Left lung (tissue), 10 donors: ENCODE results near the gene ERCC1. TPM values are rescaled to one million over a fixed set of nuclear protein-coding genes. Genes with fewer than 3 reads are reported as not detected.

Experiments
- ATAC-seq: fragments of 200-7000 bp; cut with Tn5 transposase; one replicate; pipeline ENCODE4 v1.9.1; 2020; ENCODE audit warnings: moderate library complexity
- DNase-seq, 4 donors: peaks; one replicate each; pipeline ENCODE4 v3.0.0-alpha.2; 2013 to 2020
- H3K27ac ChIP-seq, 2 donors: fragments of 200-600 bp; sonication (generic) in 1 of 2; one replicate each; pipeline versions ENCODE4 v1.5.0 to v1.8.0; 2020 to 2021
- H3K27me3 ChIP-seq, 2 donors: fragments of 200-600 bp; sonication (generic) in 1 of 2; one replicate each; pipeline versions ENCODE4 v1.5.0 to v1.8.0; 2020 to 2021
- H3K36me3 ChIP-seq, 2 donors: fragments of 200-600 bp; sonication (generic) in 1 of 2; one replicate each; pipeline versions ENCODE4 v1.5.0 to v1.8.0; 2020 to 2021
- H3K4me1 ChIP-seq, 2 donors: fragments of 200-600 bp; one replicate each; pipeline ENCODE4 v1.8.0; 2021
- H3K4me3 ChIP-seq, 2 donors: fragments of 200-600 bp; sonication (generic) in 1 of 2; one replicate each; pipeline versions ENCODE4 v1.5.0 to v1.8.0; 2020 to 2021; ENCODE audit warnings: mild to moderate bottlenecking in 1 of 2
- H3K9me3 ChIP-seq, 2 donors: fragments of 200-600 bp; sonication (generic) in 1 of 2; one replicate each; pipeline versions ENCODE4 v1.5.0 to v1.8.0; 2020 to 2021
- intact Hi-C, 2 donors: fragments of 100-400 bp; cut with DNase I; formaldehyde crosslinking; loops; one replicate each; pipeline versions ENCODE4 v1.11.2 to v1.14.2; 2022
- polyA plus RNA-seq, 6 donors: library from polyadenylated mRNA; unstranded; fragments of 120-200 nt; gene quantifications; one replicate each; pipeline ENCODE4 v1.2.1, GENCODE V29; 2013; ENCODE audit not compliant: insufficient read length in 6 of 6
- total RNA-seq, 2 donors: library from RNA; stranded (reverse); fragmentation: NEBNext Ultra II Directional; extraction: Animal tissue kit (Norgen Biotek cat#: 25700); gene quantifications; one replicate each; pipeline ENCODE4 v1.2.1, GENCODE V29; 2021
- TF ChIP-seq, protein P1 (sequence below), 2 donors: fragments of 200-600 bp; sonication (generic) in 1 of 2; IDR thresholded peaks; one replicate each; pipeline versions ENCODE4 v1.5.0 to v1.8.0; 2021; ENCODE audit warnings: antibody characterized with exemption in 2 of 2
- donor health status: DM: no; HTN: yes; CAD: no.
- donor health status: DM: no; HTN: no; CAD: no.

The ERCC1 gene
- total and polyA plus RNA-seq, 8 donors = 56.1 to 108 (median 85.1) TPM

GRCh38 chr19:45423033-45423588 lies 606 bp downstream of the ERCC1 start:
- Histone ChIP-seq H3K9me3 (no peaks in the 10 kb centered on the region), H3K27ac (peak overlapping the region; percentile 93 to 97), H3K27me3 (peaks cover 0 to 6% of the 10 kb centered on the region in 2 donors), H3K36me3 (peaks cover 0 to 29% of the 10 kb centered on the region in 2 donors), H3K4me1 (peaks cover 12 to 85% of the 10 kb centered on the region in 2 donors), H3K4me3 (peak overlapping the region; percentile 50 to 61)
- TF ChIP-seq, protein P1, sequence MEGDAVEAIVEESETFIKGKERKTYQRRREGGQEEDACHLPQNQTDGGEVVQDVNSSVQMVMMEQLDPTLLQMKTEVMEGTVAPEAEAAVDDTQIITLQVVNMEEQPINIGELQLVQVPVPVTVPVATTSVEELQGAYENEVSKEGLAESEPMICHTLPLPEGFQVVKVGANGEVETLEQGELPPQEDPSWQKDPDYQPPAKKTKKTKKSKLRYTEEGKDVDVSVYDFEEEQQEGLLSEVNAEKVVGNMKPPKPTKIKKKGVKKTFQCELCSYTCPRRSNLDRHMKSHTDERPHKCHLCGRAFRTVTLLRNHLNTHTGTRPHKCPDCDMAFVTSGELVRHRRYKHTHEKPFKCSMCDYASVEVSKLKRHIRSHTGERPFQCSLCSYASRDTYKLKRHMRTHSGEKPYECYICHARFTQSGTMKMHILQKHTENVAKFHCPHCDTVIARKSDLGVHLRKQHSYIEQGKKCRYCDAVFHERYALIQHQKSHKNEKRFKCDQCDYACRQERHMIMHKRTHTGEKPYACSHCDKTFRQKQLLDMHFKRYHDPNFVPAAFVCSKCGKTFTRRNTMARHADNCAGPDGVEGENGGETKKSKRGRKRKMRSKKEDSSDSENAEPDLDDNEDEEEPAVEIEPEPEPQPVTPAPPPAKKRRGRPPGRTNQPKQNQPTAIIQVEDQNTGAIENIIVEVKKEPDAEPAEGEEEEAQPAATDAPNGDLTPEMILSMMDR (IDR thresholded peaks at IDR 0.05) = no peak
- no peak for DNase-seq
- intact Hi-C loops = no loop called here
- ATAC-seq = no peak

DNA sequence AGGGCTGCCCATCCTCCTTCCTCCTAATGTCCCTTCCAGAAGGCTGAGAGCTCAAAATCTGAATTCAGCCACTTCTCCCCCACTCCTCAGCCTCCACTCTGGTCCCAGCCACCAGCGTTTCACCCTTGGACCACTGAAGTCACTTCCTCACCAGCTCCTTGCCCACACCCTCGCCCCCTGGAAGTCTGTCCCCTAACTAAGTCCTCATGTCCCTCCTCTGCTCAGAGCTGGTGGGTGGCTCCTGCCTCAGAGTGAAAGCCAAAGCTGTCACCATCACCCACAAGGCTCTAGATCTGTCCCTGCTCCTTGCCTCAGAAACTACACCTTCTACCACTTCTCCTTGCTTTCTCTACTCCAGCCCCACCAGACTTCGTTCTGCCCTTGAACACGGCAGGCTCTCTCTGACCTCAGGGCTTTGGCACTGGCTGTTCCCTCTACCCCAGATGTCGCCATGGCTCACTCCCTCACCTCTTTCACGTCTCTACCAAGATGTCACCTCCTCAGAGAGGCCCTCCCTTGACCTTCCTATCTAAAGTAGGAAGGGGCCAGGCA lies 1.7 kb downstream of the ERCC1 start:
- Histone ChIP-seq H3K9me3 (no peaks in the 10 kb centered on the region), H3K27ac (peak overlapping the region in 1 of 2 donors; percentile 8), H3K4me1 (peaks cover 12 to 74% of the 10 kb centered on the region in 2 donors), H3K36me3 (peaks cover 0 to 40% of the 10 kb centered on the region in 2 donors), H3K27me3 (no peaks in the 10 kb centered on the region), H3K4me3 (no peak overlapping the region)
- TF ChIP-seq, protein P1 (IDR thresholded peaks at IDR 0.05) = no peak
- ATAC-seq = no peak
- intact Hi-C loops = no loop called here
- DNase-seq = no peak

- Histone ChIP-seq H3K9me3 (no peaks in the 10 kb centered on the region), H3K27me3 (no peaks in the 10 kb centered on the region), H3K27ac (no peak overlapping the region), H3K36me3 (peaks cover 0 to 52% of the 10 kb centered on the region in 2 donors), H3K4me3 (no peak overlapping the region), H3K4me1 (peaks cover 12 to 68% of the 10 kb centered on the region in 2 donors)
- TF ChIP-seq, protein P1 (IDR thresholded peaks at IDR 0.05) = no peak
- no peak for ATAC-seq
- intact Hi-C loops = no loop called here
- no peak for DNase-seq
Measured at GRCh38 chr19:45420871-45421270, 2.8 kb downstream of the ERCC1 start.

- Histone ChIP-seq H3K4me1 (peaks cover 12 to 63% of the 10 kb centered on the region in 2 donors), H3K36me3 (peaks cover 0 to 56% of the 10 kb centered on the region in 2 donors), H3K27ac (peak overlapping the region in 1 of 2 donors; percentile 58), H3K4me3 (no peak overlapping the region), H3K27me3 (no peaks in the 10 kb centered on the region), H3K9me3 (no peaks in the 10 kb centered on the region)
- ATAC-seq (no peak), DNase-seq (peak in 1 of 4 donors; percentile 27)
- intact Hi-C loops = no loop called here
- TF ChIP-seq, protein P1 (IDR thresholded peaks at IDR 0.05) = no peak
Measured at GRCh38 chr19:45420356-45420755, 3.4 kb downstream of the ERCC1 start.

- DNase-seq (no peak), ATAC-seq (no peak)
- peaks cover 12 to 58% of the 10 kb centered on the region in 2 donors for H3K4me1 ChIP-seq
- no peaks in the 10 kb centered on the region for H3K27me3 ChIP-seq
- intact Hi-C loops = no loop called here
- H3K9me3 ChIP-seq = no peaks in the 10 kb centered on the region
- no peak overlapping the region for H3K4me3 ChIP-seq
- H3K27ac ChIP-seq = peak overlapping the region in 1 of 2 donors; percentile 58
- TF ChIP-seq, protein P1 (IDR thresholded peaks at IDR 0.05) = no peak
- peaks cover 0 to 57% of the 10 kb centered on the region in 2 donors for H3K36me3 ChIP-seq
Measured at GRCh38 chr19:45419895-45420294, 3.8 kb downstream of the ERCC1 start.
